Endothelial cell of umbilical vein (primary cell): ENCODE measurements around the gene TXN2. TPM values are rescaled to one million over a fixed set of nuclear protein-coding genes. Genes with fewer than 3 reads are reported as not detected.

ENCODE experiments used
- BruUV-seq: library from RNA; stranded (reverse); fragments of 400-500 nt; replicated peaks from 2 replicates; lab custom pipeline; 2021; lab: Mats Ljungman, UMichigan
- CTCF ChIA-PET: fragments of 300-600, 350-600 bp; sonication (Branson Sonifier 250); formaldehyde crosslinking; loops from one replicate; lab custom pipeline; 2021; ENCODE audit warnings: antibody characterized with exemption, inconsistent platforms; lab: Charles Lee
- POLR2A ChIA-PET: fragments of 300-600, 350-600 bp; sonication (Branson Sonifier 250); formaldehyde crosslinking; loops from one replicate; lab custom pipeline; 2021; ENCODE audit warnings: antibody characterized with exemption, inconsistent platforms; lab: Charles Lee
- DNase-seq: peaks from one replicate; pipeline ENCODE4 v3.0.0-alpha.2; 2011; ENCODE audit warnings: low read depth, low spot score
- FAIRE-seq: peaks from 2 replicates; lab custom pipeline; 2011; peaks lifted over from hg19 to GRCh38; lab: Jason Lieb, UNC
- H2AFZ ChIP-seq: 2 replicates; pipeline ENCODE4 v1.6.0; 2012; ENCODE audit warnings: low read depth, low read length, control low read depth, inconsistent platforms
- H3K27ac ChIP-seq: 2 replicates; pipeline ENCODE4 v1.5.1; 2011; ENCODE audit warnings: low read depth, mild to moderate bottlenecking, control low read depth, low read length, moderate library complexity; ENCODE audit not compliant: insufficient read depth
- H3K27me3 ChIP-seq, 2 experiments: 2 replicates each; pipeline versions ENCODE4 v1.6.0 to v1.6.1; 2011; ENCODE audit warnings: low read length in 2 of 2, mixed read lengths in 1 of 2; ENCODE audit not compliant: control insufficient read depth in 2 of 2, insufficient read depth in 2 of 2
- H3K36me3 ChIP-seq, 2 experiments: 2 replicates in 1 of 2; 3 replicates in 1 of 2; pipeline ENCODE4 v1.5.1; 2011; ENCODE audit warnings: low read length in 2 of 2, mild to moderate bottlenecking in 1 of 2, moderate library complexity in 1 of 2; ENCODE audit not compliant: control insufficient read depth in 2 of 2, insufficient read depth in 2 of 2; ENCODE audit errors: extremely low read depth in 1 of 2
- H3K4me1 ChIP-seq: 3 replicates; pipeline ENCODE4 v1.5.1; 2011; ENCODE audit warnings: mild to moderate bottlenecking, low read length; ENCODE audit not compliant: control insufficient read depth, insufficient read depth; ENCODE audit errors: extremely low read depth
- H3K4me2 ChIP-seq: 2 replicates; pipeline ENCODE4 v1.6.1; 2011; ENCODE audit warnings: low read length, control low read depth, mixed read lengths; ENCODE audit not compliant: insufficient read depth
- H3K4me3 ChIP-seq, 3 experiments: fragments of 200-600 bp in 1 of 3; sonication (generic), shearing (Covaris generic) in 1 of 3; replicated peaks in 1 of 3; 2 replicates each; pipeline ENCODE4 v1.5.1; 2011 to 2016; ENCODE audit warnings: control low read depth in 3 of 3, low read length in 3 of 3, mild to moderate bottlenecking in 2 of 3, inconsistent platforms in 1 of 3, low read depth in 1 of 3, moderate library complexity in 1 of 3; ENCODE audit not compliant: insufficient read depth in 1 of 3
- H3K79me2 ChIP-seq: 2 replicates; pipeline ENCODE4 v1.6.0; 2012; ENCODE audit warnings: low read length, inconsistent platforms; ENCODE audit not compliant: control insufficient read depth, insufficient read depth
- H3K9ac ChIP-seq: replicated peaks from 2 replicates; pipeline ENCODE3; 2011; ENCODE audit warnings: low read length, control low read depth; ENCODE audit not compliant: insufficient read depth; ENCODE audit errors: extremely low read depth
- H3K9me1 ChIP-seq: replicated peaks from 3 replicates; pipeline ENCODE4 v1.6.0; 2011; ENCODE audit warnings: mild to moderate bottlenecking, low read length; ENCODE audit not compliant: control insufficient read depth, insufficient read depth; ENCODE audit errors: extremely low read depth
- H3K9me3 ChIP-seq: replicated peaks from 2 replicates; pipeline ENCODE4 v1.5.1; 2012; ENCODE audit warnings: low read length, inconsistent platforms; ENCODE audit not compliant: control insufficient read depth, insufficient read depth
- H4K20me1 ChIP-seq: replicated peaks from 2 replicates; pipeline ENCODE3; 2011; ENCODE audit warnings: mild to moderate bottlenecking, low read length; ENCODE audit not compliant: control insufficient read depth, insufficient read depth; ENCODE audit errors: extremely low read depth
- CTCF ChIP-seq, 2 donors: IDR thresholded peaks; 1 replicate in 1 of 2; 2 replicates in 1 of 2; pipeline ENCODE4 v1.5.1; 2011; ENCODE audit warnings: low read length in 2 of 2, mild to moderate bottlenecking in 2 of 2, moderate library complexity in 2 of 2, control low read depth in 1 of 2, inconsistent platforms in 1 of 2, low read depth in 1 of 2; ENCODE audit not compliant: insufficient read depth in 1 of 2; ENCODE audit errors: extremely low read depth in 1 of 2
- EZH2 ChIP-seq: IDR thresholded peaks from 2 replicates; pipeline ENCODE4 v1.6.1; 2012; ENCODE audit warnings: borderline replicate concordance, low read depth, mild to moderate bottlenecking, moderate library complexity, low read length, inconsistent platforms; ENCODE audit not compliant: severe bottlenecking
- FOS ChIP-seq: IDR thresholded peaks from 2 replicates; pipeline ENCODE4 v1.6.1; 2011; ENCODE audit warnings: mild to moderate bottlenecking, low read length, moderate library complexity, borderline replicate concordance; ENCODE audit not compliant: insufficient read depth
- GATA2 ChIP-seq: IDR thresholded peaks from 2 replicates; pipeline ENCODE4 v1.7.0; 2011; ENCODE audit warnings: low read depth, mild to moderate bottlenecking, moderate library complexity, mixed read lengths, low read length; ENCODE audit not compliant: insufficient read length, insufficient read depth
- JUN ChIP-seq: IDR thresholded peaks from 2 replicates; pipeline ENCODE4 v1.6.1; 2011; ENCODE audit warnings: borderline replicate concordance, low read depth; ENCODE audit not compliant: insufficient read length, insufficient read depth
- MYC ChIP-seq: IDR thresholded peaks from one replicate; pipeline ENCODE4 v1.6.1; 2011; ENCODE audit warnings: mild to moderate bottlenecking, low read depth, low read length
- POLR2A ChIP-seq: IDR thresholded peaks from 2 replicates; pipeline ENCODE4 v1.6.1; 2012; ENCODE audit warnings: low read depth, mild to moderate bottlenecking, control low read depth, low read length
- POLR2AphosphoS5 ChIP-seq: IDR thresholded peaks from 2 replicates; pipeline ENCODE4 v1.6.1; 2012; ENCODE audit warnings: low read depth, mild to moderate bottlenecking, control low read depth, low read length, moderate library complexity; ENCODE audit not compliant: insufficient read depth
- dilution Hi-C: fragments of 300-500 bp; cut with MboI; formaldehyde crosslinking; loops from one replicate; pipeline ENCODE4 v1.15.0; 2019; ENCODE audit warnings: low sequenced_read_pairs; ENCODE audit not compliant: extremely low pct_ligation_motif_present
- intact Hi-C: fragments of 100-400 bp; cut with micrococcal nuclease; formaldehyde crosslinking; loops from one replicate; pipeline ENCODE4 v1.10.0; 2022
- polyA plus RNA-seq, 4 experiments: library from polyadenylated mRNA; depleted of rRNA in 3 of 4; stranded (reverse) in 3 of 4; unstranded in 1 of 4; fragments of >200 nt; gene quantifications; 2 replicates each; pipeline versions ENCODE4 v1.2.1 to v1.2.3, GENCODE V29; 2011 to 2012; ENCODE audit warnings: missing spikeins in 1 of 4
- total RNA-seq: library from RNA; stranded (reverse); gene quantifications from 2 replicates; pipeline ENCODE4 v1.2.3, GENCODE V29; 2021
- TF ChIP-seq, protein P1 (sequence below): IDR thresholded peaks from 2 replicates; pipeline ENCODE4 v1.6.1; 2011; ENCODE audit not compliant: insufficient read depth, insufficient read length

The TXN2 gene
- total and polyA plus RNA-seq, 2 donors (not counting 3 experiments of a cell fraction or from before 2014, with no cell fraction given) = 75.9 to 183 TPM

- Histone ChIP-seq H3K9me1 (no peaks in the 10 kb centered on the region), H3K9me3 (no peaks in the 10 kb centered on the region), H3K27me3 (no peaks in the 10 kb centered on the region), H3K9ac (peak overlapping the region; percentile 81), H2AFZ (peak overlapping the region; percentile 88), H3K4me2 (peak overlapping the region; percentile 52), H3K27ac (peak overlapping the region; percentile 55), H4K20me1 (no peaks in the 10 kb centered on the region), H3K4me3 (no peak overlapping the region), H3K79me2 (no peaks in the 10 kb centered on the region), H3K4me1 (peaks cover 24% of the 10 kb centered on the region), H3K36me3 (no peaks in the 10 kb centered on the region)
- CTCF ChIA-PET = interaction anchor here (1.0 to 3.0 kb wide), 3 partner anchors 15 to 88 kb away, joined by 3 to 22 read pairs (median 4); partner anchors contain the start of gene MYH9
- DNase-seq (no peak), FAIRE-seq (no peak)
- dilution Hi-C loops = no loop called here
- peak; percentile 9 for TF ChIP-seq POLR2A
- TF ChIP-seq FOS = no peak
- POLR2A ChIA-PET = interaction anchor here (1.5 kb wide), 1 partner anchor 68 kb away, joined by 4 read pairs; the partner anchor contains the start of gene MYH9
- TSS peak; percentile 82 for BruUV-seq
- intact Hi-C loops = loop anchor here (1.0 kb wide), 1 partner anchor 9 kb away; no protein-coding TSS in a partner anchor
Observed at GRCh38 chr22:36455571-36456463, 25.6 kb downstream of the TXN2 start.

DNA sequence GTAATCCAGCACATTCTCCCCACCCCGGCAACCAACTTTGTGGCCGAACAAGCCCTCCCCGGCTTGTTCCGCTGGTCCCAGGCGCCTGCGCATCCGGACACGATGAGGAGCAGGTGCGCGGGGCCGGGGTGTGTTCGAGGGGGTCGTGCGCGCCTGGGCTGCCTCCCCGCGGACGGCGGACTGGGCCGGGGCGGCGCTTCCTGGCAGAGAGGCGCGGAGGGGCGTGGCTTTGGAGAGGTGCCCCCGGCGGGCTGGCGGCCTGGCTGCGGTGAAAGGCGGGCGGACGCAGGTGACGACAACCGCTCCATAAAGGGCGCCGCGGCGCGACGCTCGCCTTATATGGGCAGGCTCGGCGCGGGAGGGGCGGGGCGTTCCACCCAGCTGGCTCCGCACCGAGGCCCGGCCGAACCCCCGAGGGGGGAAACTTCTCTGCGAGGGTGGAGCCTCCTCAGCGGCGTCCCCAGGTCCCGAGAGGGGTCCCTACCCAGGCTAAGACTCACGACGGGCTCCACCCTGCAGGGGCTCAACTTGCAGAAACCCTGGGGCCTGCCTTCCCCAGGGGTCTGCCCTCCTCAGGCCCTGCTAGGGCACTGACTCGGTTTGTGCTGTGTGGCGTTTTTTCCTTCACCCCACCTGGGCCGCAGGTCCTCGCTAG lies 26.4 kb downstream of the TXN2 start:
- CTCF ChIA-PET = interaction anchor here (1.0 to 3.0 kb wide), 3 partner anchors 15 to 87 kb away, joined by 3 to 22 read pairs (median 4); partner anchors contain the start of gene MYH9
- dilution Hi-C loops = no loop called here

More for the DNA sequence above, 26.4 kb downstream of the TXN2 start:
- Histone ChIP-seq H4K20me1 (no peaks in the 10 kb centered on the region), H3K4me1 (peaks cover 24% of the 10 kb centered on the region), H3K79me2 (no peaks in the 10 kb centered on the region), H3K4me2 (peak overlapping the region; percentile 63), H3K9me1 (no peaks in the 10 kb centered on the region), H3K27me3 (no peaks in the 10 kb centered on the region), H3K9ac (peak overlapping the region; percentile 81), H3K9me3 (no peaks in the 10 kb centered on the region), H2AFZ (peak overlapping the region; percentile 88), H3K36me3 (no peaks in the 10 kb centered on the region), H3K4me3 (peak overlapping the region; percentile 20 to 50 (median 47)), H3K27ac (peak overlapping the region; percentile 72)
- peak; percentile 92 for DNase-seq
- POLR2A ChIA-PET = interaction anchor here (1.5 kb wide), 1 partner anchor 67 kb away, joined by 4 read pairs; the partner anchor contains the start of gene MYH9
- TF ChIP-seq MYC (no peak), EZH2 (no peak), CTCF (IDR thresholded peaks at IDR 0.05; ENCODE audit: extremely low read depth in 1 of 2, insufficient read depth in 1 of 2, low read depth in 1 of 2, low read length in 2 of 2) (peak in 1 of 2 donors; percentile 8), POLR2A (peak; percentile 32), GATA2 (no peak), FOS (peak; percentile 6), POLR2AphosphoS5 (peak; percentile 72), JUN (no peak)
- TF ChIP-seq, protein P1, sequence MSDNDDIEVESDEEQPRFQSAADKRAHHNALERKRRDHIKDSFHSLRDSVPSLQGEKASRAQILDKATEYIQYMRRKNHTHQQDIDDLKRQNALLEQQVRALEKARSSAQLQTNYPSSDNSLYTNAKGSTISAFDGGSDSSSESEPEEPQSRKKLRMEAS = no peak
- no TSS peak for BruUV-seq
- peak; percentile 87 for FAIRE-seq
- intact Hi-C loops = loop anchor here (1.0 kb wide), 1 partner anchor 10 kb away; no protein-coding TSS in a partner anchor
